Sigmoid colon (tissue), 4 donors: Measurements from ENCODE around the gene LRFN2.

Experiments
- CTCF ChIP-seq, 4 experiments: fragments of 450-650 bp in 3 of 4; fragments of 200-600 bp in 1 of 4; IDR thresholded peaks; one replicate each; pipeline ENCODE4 v1.5.1; 2016 to 2019; ENCODE audit warnings: antibody characterized with exemption in 4 of 4, mild to moderate bottlenecking in 3 of 4, moderate library complexity in 2 of 4
- EP300 ChIP-seq, 4 donors: sonication (generic); formaldehyde crosslinking; IDR thresholded peaks; one replicate each; pipeline ENCODE4 v1.6.1; 2017; ENCODE audit warnings: antibody characterized with exemption in 4 of 4

DNA sequence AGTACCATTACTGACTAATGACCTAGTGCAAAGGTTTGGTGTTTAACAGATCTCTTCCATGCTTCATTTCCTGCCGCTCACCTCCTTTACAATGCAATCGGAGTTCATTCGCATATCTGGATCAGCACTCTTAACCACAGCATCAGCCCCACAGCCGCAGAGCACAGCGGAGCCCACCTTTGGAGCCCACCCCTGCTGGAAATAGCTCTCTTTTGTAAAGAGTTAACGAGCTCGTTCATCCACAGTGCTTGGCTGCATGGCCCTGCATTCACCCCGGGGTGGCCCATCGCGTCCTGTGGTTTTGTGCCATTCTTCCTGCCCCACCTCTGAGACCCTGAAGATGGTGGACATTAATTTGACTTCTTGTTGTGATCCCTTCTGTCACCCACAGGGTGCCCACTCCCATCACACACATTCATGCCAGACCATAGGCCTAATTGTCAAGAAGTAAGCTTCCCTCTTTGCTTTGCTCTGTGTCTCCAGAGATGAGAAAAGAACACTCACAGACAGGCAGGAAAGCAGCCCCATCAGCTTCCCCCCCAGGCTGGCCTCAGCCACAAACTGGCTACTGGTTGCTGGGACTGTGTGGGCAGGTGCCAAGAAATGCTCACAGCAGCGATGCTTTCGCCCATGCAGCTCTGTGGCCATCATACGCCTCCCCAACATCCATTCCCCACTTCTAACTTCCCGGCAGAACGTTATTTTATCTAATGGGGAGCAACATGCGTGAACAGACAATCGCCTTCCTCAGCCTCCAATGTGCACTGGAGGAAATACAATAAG lies 167.0 kb downstream of the LRFN2 start:
- no peak for TF ChIP-seq CTCF (IDR thresholded peaks at IDR 0.05)
- TF ChIP-seq EP300 (IDR thresholded peaks at IDR 0.05), result no peak
